ENCODE data around the gene ZFP91.
A peak's percentile ranks its signal among the peaks of the same experiment; 100 is the strongest.

ZFP91 gene

DNA sequence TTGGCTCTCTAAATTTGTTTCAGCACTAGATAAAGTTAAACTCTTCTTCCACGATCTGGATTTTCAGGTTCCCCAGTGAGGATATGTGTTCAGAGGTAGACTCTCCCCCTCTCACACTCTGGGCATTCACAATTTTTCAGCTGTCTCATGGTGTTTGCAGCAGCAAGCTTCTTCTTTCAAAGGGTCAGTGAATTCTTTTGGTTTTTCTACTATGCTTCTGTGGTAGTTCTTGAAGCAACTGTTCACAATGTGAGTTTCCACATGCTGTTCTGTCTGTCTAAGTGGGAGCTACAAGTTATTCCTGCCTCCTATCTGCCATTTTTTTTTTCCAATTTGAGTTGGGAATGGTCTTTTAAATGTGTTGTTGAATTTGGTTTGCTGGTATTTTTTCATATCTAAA, 69.0 kb downstream of the ZFP91 start:
- TF ChIP-seq, protein P1, sequence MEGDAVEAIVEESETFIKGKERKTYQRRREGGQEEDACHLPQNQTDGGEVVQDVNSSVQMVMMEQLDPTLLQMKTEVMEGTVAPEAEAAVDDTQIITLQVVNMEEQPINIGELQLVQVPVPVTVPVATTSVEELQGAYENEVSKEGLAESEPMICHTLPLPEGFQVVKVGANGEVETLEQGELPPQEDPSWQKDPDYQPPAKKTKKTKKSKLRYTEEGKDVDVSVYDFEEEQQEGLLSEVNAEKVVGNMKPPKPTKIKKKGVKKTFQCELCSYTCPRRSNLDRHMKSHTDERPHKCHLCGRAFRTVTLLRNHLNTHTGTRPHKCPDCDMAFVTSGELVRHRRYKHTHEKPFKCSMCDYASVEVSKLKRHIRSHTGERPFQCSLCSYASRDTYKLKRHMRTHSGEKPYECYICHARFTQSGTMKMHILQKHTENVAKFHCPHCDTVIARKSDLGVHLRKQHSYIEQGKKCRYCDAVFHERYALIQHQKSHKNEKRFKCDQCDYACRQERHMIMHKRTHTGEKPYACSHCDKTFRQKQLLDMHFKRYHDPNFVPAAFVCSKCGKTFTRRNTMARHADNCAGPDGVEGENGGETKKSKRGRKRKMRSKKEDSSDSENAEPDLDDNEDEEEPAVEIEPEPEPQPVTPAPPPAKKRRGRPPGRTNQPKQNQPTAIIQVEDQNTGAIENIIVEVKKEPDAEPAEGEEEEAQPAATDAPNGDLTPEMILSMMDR (IDR thresholded peaks at IDR 0.05), result no peak
- DNase-seq (ENCODE audit: low spot score), result no peak
- Histone ChIP-seq H3K27ac (no peak overlapping the region), H3K4me3 (no peak overlapping the region)

DNA sequence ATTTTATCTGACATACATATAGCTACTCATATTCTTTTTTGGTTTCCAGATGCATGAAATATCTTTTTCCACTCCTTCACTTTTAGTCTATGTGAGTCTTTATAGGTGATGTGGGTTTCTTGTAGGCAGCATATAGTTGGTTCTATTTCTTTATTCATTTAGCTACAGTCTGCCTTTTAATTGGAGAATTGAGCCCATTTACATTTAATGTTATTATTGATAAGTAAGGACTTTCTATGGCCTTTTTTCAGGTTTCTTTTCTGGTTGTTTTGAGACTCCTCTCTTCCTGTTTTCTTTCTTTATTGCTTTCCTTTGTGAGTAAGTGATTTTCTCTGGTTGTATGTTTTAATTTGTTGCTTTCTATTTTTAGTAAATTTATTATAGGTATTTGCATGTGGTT, 70.8 kb downstream of the ZFP91 start:
- no peak overlapping the region for H3K27ac ChIP-seq
- TF ChIP-seq, protein P1 (IDR thresholded peaks at IDR 0.05), result no peak
- no peak overlapping the region for H3K4me3 ChIP-seq
- DNase-seq (ENCODE audit: low spot score), result no peak

DNA sequence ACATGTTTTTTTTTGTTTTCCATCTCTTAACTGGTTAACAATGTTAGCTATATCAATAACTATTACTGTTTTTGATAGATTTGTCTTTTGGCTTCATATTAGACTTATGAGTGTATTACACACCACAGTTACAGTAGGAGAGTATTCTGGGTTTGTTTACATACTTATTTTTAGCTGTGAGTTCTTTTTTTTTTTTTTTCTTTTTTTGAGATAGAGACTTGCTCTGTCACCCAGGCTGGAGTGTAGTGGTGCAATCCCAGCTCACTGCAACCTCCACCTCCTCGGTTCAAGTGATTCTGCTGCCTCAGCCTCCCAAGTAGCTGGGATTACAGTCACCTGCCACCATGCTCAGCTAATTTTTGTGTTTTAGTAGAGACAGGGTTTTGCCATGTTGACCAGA, 71.6 kb downstream of the ZFP91 start:
- H3K4me3 ChIP-seq, result no peak overlapping the region
- TF ChIP-seq, protein P1 (IDR thresholded peaks at IDR 0.05), result no peak
- DNase-seq (ENCODE audit: low spot score), result no peak
- H3K27ac ChIP-seq, result no peak overlapping the region

DNA sequence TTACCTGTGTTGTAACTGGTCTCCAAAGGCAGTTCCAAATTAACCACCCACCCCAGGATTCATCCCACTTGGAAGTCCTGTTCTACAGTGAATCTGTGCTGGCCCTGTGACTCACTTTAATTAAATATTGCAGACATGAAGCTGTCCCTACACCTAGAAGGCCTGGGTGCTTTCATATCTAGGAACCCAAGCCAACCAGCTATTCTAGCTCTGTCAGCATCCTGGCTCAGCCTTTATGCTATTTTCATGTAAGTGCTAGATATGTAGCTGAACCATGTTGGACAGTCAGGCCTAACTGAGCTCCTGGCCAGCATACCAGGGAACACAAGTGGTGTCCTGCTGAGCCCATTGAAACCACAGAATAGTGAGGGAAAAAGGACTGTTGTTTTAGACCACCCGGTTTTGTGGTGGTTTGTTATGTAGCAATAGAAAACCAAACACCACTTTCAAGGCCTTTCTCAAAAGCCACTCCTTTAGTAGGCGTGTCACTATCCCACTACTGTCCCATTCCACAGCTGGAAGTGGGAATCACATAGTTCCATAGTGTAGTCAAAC, 73.9 kb downstream of the ZFP91 start:
- no peak overlapping the region for H3K27ac ChIP-seq
- TF ChIP-seq, protein P1 (IDR thresholded peaks at IDR 0.05), result no peak
- DNase-seq (ENCODE audit: low spot score), result no peak
- no peak overlapping the region for H3K4me3 ChIP-seq

DNA sequence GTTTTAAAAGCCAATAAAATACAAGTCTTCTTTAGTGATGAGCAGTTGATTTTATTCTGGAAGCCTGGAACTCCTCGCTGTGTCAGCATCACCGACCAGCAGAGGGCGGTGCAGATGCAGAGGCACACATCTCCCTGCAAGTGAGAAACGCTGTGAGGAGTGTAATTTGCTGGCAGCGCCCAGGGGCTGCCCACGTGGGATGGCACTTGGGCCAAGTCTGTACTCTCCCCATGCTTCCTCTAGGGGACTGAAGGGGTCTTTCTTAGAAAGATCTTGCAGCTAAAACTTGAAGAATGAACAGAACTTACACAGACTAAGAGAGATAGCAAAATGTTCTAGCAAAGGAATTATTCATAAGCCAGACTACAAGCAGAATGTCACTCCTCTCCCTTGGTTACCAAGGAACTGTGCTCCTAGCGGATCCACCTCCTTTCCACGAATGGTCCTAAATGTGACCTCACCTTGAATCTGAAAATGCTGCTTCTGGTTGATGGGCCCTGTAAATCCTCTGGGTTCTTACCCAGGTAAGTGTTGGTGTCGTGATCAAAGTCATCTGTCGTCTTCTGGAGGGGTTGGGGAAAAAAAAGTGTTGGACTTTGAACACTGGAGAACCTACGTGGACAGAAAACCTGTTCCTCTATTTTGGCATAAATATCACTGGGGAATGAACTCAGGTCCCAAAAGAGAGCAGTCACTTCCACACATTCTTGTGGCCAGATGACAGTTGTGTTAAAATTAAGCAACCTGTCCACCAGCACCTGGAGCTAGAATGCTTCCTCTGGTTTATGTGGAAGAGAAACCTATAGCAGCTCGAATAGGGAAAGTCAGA, 75.4 kb downstream of the ZFP91 start:
- H3K4me3 ChIP-seq, result no peak overlapping the region
- H3K27ac ChIP-seq, result no peak overlapping the region
- TF ChIP-seq, protein P1 (IDR thresholded peaks at IDR 0.05), result peak; percentile 76
- DNase-seq (ENCODE audit: low spot score), result peak; percentile 76

DNA sequence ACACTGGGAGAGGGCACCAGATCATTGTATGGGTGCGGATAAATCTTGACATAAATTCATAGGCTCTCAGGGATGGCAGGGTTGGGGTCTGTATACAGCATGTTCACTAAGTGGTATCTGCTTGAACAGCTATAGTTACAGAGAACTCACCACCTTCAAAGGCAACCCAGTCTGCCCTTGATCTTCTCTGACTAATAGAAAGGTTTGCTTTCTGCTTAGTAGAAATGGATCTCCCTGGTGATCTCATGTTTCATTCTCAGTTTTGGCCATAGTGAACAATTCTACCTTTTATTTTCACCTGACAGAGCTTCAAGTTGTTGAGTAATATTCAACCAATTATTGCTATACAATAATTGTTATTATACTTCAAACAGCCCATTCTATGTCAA, 76.0 kb downstream of the ZFP91 start:
- Histone ChIP-seq H3K4me3 (no peak overlapping the region), H3K27ac (no peak overlapping the region)
- TF ChIP-seq, protein P1 (IDR thresholded peaks at IDR 0.05), result no peak
- no peak for DNase-seq (ENCODE audit: low spot score)

DNA sequence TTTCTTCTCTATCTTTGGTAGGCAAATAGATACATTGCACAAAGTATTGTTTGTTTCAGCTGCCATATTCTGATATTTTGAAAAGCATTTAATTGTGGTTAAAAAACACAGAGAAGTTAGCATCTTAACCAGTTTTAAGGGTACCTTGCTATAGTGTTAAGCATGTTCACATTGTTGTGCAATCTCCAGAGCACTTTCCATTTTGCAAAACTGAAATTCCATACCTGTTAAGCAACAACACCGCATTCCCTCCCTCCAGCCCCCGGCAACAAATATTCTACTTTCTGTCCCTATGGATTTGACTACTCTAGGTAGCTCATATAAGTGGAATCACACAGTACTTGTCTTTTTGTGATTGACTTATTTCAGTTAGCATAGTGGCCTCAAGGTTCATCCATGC, 77.5 kb downstream of the ZFP91 start:
- TF ChIP-seq, protein P1 (IDR thresholded peaks at IDR 0.05), result no peak
- H3K27ac ChIP-seq, result no peak overlapping the region
- DNase-seq (ENCODE audit: low spot score), result no peak
- H3K4me3 ChIP-seq, result no peak overlapping the region
